Heart left ventricle (tissue), 16 donors: ENCODE data around the gene BRD8. TPM values are rescaled to one million over a fixed set of nuclear protein-coding genes. Genes with fewer than 3 reads are reported as not detected.

Source experiments
- ATAC-seq, 4 donors: fragments of 200-7000 bp; cut with Tn5 transposase; one replicate each; pipeline ENCODE4 v1.9.1; 2020 to 2022; ENCODE audit warnings: moderate library complexity in 4 of 4, mild to moderate bottlenecking in 3 of 4, moderate number of reproducible peaks in 1 of 4
- DNase-seq, 5 donors: peaks; one replicate each; pipeline ENCODE4 v3.0.0-alpha.2; 2020
- H3K27ac ChIP-seq, 12 donors: fragments of 200-600 bp; sonication (generic) in 4 of 12; one replicate each; pipeline versions ENCODE4 v1.5.0 to v1.8.0; 2016 to 2022; ENCODE audit warnings: mild to moderate bottlenecking in 2 of 12
- H3K27me3 ChIP-seq, 9 donors: fragments of 200-600 bp; sonication (generic) in 2 of 9; one replicate each; pipeline versions ENCODE4 v1.5.1 to v1.8.0; 2016 to 2022; ENCODE audit warnings: mild to moderate bottlenecking in 3 of 9
- H3K36me3 ChIP-seq, 9 donors: fragments of 200-600 bp; sonication (generic) in 2 of 9; one replicate each; pipeline versions ENCODE4 v1.5.0 to v1.8.0; 2018 to 2022; ENCODE audit warnings: mild to moderate bottlenecking in 2 of 9
- H3K4me1 ChIP-seq, 12 donors: fragments of 200-600 bp; sonication (generic) in 4 of 12; one replicate each; pipeline versions ENCODE4 v1.5.0 to v1.8.0; 2016 to 2022; ENCODE audit warnings: mild to moderate bottlenecking in 3 of 12
- H3K4me3 ChIP-seq, 12 donors: fragments of 200-600 bp; sonication (generic) in 4 of 12; one replicate each; pipeline versions ENCODE4 v1.5.0 to v1.8.0; 2017 to 2022; ENCODE audit warnings: mild to moderate bottlenecking in 9 of 12, moderate library complexity in 4 of 12
- H3K9me3 ChIP-seq, 12 donors: fragments of 200-600 bp; sonication (generic) in 4 of 12; one replicate each; pipeline versions ENCODE4 v1.5.0 to v1.8.0; 2016 to 2022; ENCODE audit warnings: mild to moderate bottlenecking in 1 of 12
- POLR2A ChIP-seq, 2 donors: fragments of 450-650 bp; IDR thresholded peaks; one replicate each; pipeline ENCODE4 v1.6.1; 2017; ENCODE audit warnings: antibody characterized with exemption in 2 of 2, mild to moderate bottlenecking in 2 of 2, moderate library complexity in 2 of 2
- WGBS, 4 donors: extraction: QIAGEN DNeasy Blood & Tissue Kit in 2 of 4; methylation state at CpG; one replicate each; pipeline versions ENCODE4 v1.1.5 to v1.1.7; 2013 to 2018; 5-methylcytosine and 5-hydroxymethylcytosine counted together
- intact Hi-C, 10 donors: fragments of 100-400 bp; cut with DNase I; formaldehyde crosslinking; loops; one replicate each; pipeline versions ENCODE4 v1.11.1 to v1.14.2; 2022
- polyA plus RNA-seq, 2 donors: library from polyadenylated mRNA; stranded (reverse); fragments of 200-250 nt; gene quantifications; one replicate each; pipeline ENCODE4 v1.2.3, GENCODE V29; 2013
- total RNA-seq, 9 donors: library from RNA; depleted of rRNA in 2 of 9; stranded (reverse); fragments of >200 nt in 2 of 9; fragmentation: NEBNext Ultra II Directional in 3 of 9; extraction: Animal tissue kit (Norgen Biotek cat#: 25700) in 3 of 9; gene quantifications; one replicate each; pipeline versions ENCODE4 v1.1.0 to v1.2.4, GENCODE V29; 2016 to 2023
- TF ChIP-seq, protein P1 (sequence below), 12 donors: fragments of 200-600 bp; sonication (generic) in 4 of 12; IDR thresholded peaks; one replicate each; pipeline versions ENCODE4 v1.5.0 to v1.8.0; 2018 to 2022; ENCODE audit warnings: antibody characterized with exemption in 12 of 12, mild to moderate bottlenecking in 5 of 12
- donor health status: ischemic (EF 13 %, LVEDD 7.1; RV severe dilation, severe dysfunction).
- donor health status: healthy with polysubstance abuse.
- donor health status: DM: no; HTN: yes; CAD: no.
- donor health status: DM: no; HTN: no; CAD: no.
- donor health status: ischemic (EF 25% LVEDD 6.9; RV normal size, moderate dysfunction).
- donor health status: ischemic (EF 25% LVEDD 5.7; RV mildly dilated, moderate dysfunction).
- donor health status: healthy.
- donor health status: DM: yes; HTN: yes; CAD: no.
- donor health status: ischemic (EF 35%, LVEDD 5.7; RV mildly dilated, moderate dysfunction).
- donor health status: nonischemic (EF 11% LVEDD 7.7; RV severe dilation, severe dysfunction).
- donor health status: DM: yes; HTN: yes; CAD: no.
- donor health status: PGD.
- donor health status: ischemic (EF 29% LVEDD 5.4; RV normal size, mild dysfunction).
- donor health status: nonischemic (EF 23%, LVEDD 6.1; RV moderate dilation, normal function).

Gene BRD8
- total and polyA plus RNA-seq, 11 donors = 16.6 to 30.2 (median 22.7) TPM

DNA sequence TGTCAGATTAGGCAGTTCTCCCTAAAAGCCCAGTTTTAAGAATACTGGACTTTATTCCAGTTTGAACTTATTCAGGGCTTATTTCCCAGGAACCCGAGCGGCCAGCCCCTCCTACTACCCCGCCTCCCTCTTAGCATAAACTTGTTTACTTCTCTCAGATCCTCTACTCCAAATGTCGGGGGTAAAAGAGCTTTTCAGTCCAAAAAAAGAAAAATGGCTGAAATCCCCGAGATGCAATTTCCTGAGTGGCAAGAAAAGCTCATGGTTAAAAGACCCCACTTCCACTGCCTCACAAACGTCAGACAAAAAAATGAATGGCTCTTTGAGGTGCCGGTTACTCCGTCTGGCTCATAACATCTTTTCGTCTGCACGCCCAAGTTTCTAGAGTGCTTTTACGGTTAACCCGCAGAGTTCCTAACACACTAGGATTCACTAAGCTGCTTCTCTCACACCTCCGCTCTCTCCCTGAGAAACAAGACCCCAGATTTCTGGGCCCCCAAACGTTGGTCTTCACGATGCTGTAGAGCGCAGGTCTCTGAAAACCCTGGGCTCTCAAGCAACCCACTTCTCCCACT lies 402 bp downstream of the BRD8 start:
- peak in 1 of 5 donors; percentile 29 for DNase-seq
- H3K36me3 ChIP-seq = peaks cover 0 to 54% (median 39%) of the 10 kb centered on the region in 9 donors
- H3K27ac ChIP-seq = peak overlapping the region; percentile 43 to 94 (median 90)
- WGBS, 4 donors = 0% methylated on average over 16 of the region's 16 CpGs
- no peaks in the 10 kb centered on the region for H3K27me3 ChIP-seq
- H3K4me3 ChIP-seq = peak overlapping the region; percentile 62 to 95 (median 84)
- H3K4me1 ChIP-seq = peaks cover 2 to 31% (median 19%) of the 10 kb centered on the region in 12 donors
- peak in 3 of 4 donors; percentile 35 to 56 (median 52) for ATAC-seq
- H3K9me3 ChIP-seq = no peaks in the 10 kb centered on the region
- no peak for TF ChIP-seq POLR2A (IDR thresholded peaks at IDR 0.05)
- TF ChIP-seq, protein P1, sequence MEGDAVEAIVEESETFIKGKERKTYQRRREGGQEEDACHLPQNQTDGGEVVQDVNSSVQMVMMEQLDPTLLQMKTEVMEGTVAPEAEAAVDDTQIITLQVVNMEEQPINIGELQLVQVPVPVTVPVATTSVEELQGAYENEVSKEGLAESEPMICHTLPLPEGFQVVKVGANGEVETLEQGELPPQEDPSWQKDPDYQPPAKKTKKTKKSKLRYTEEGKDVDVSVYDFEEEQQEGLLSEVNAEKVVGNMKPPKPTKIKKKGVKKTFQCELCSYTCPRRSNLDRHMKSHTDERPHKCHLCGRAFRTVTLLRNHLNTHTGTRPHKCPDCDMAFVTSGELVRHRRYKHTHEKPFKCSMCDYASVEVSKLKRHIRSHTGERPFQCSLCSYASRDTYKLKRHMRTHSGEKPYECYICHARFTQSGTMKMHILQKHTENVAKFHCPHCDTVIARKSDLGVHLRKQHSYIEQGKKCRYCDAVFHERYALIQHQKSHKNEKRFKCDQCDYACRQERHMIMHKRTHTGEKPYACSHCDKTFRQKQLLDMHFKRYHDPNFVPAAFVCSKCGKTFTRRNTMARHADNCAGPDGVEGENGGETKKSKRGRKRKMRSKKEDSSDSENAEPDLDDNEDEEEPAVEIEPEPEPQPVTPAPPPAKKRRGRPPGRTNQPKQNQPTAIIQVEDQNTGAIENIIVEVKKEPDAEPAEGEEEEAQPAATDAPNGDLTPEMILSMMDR (IDR thresholded peaks at IDR 0.05) = no peak
- intact Hi-C loops = no loop called here

DNA sequence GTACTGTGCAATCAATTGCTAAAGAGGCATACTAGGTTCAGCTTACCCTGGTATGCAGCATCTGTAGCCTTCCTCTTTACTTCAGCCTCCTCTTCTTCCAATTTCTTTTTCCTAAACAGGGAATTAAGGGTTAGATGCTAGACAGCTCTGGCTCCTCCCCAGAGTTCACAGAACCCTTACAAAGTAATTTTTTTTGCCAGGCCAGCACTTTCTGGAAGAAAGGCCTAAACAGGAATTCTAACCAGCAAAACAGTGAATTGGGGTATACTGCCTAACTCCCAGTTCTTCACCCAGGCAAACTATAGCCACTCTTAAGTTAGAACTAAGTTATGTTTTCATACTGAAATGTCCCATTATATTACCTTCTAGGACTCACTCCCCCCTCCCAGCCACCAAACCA lies 8.1 kb downstream of the BRD8 start:
- no peaks in the 10 kb centered on the region for H3K9me3 ChIP-seq
- ATAC-seq (no peak), DNase-seq (no peak)
- peaks cover 3 to 100% (median 100%) of the 10 kb centered on the region in 9 donors for H3K36me3 ChIP-seq
- no peak for TF ChIP-seq POLR2A (IDR thresholded peaks at IDR 0.05)
- no peak overlapping the region for H3K27ac ChIP-seq
- H3K4me1 ChIP-seq = no peaks in the 10 kb centered on the region
- no peaks in the 10 kb centered on the region for H3K27me3 ChIP-seq
- H3K4me3 ChIP-seq = no peak overlapping the region
- intact Hi-C loops = no loop called here

DNA sequence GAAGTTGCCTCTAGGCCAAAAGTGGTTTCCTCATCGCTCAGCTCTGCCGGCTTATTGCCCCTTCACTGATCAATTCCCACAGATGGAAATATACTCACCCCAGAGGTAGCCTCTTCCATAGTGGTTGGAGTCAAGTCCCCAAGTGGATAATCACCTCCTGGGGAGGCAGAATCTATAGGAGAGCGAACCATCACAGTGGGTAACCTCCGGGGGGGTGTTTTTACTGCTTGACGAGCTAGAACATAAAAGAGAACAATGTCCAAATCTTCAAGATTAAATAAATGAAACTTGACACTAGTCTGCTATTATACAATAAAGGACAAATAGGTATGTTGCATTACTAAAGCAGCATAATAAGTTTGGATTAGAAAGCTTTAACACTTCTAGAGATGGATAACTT lies 9.3 kb downstream of the BRD8 start:
- TF ChIP-seq, protein P1 (IDR thresholded peaks at IDR 0.05) = no peak
- no peak for TF ChIP-seq POLR2A (IDR thresholded peaks at IDR 0.05)
- H3K36me3 ChIP-seq = peaks cover 3 to 100% (median 100%) of the 10 kb centered on the region in 9 donors
- no peak overlapping the region for H3K27ac ChIP-seq
- H3K9me3 ChIP-seq = no peaks in the 10 kb centered on the region
- DNase-seq (no peak), ATAC-seq (no peak)
- H3K4me1 ChIP-seq = no peaks in the 10 kb centered on the region
- WGBS, 4 donors = 93 to 95% (median 94%) methylated on average over 5 of the region's 5 CpGs
- no peak overlapping the region for H3K4me3 ChIP-seq
- intact Hi-C loops = no loop called here
- H3K27me3 ChIP-seq = no peaks in the 10 kb centered on the region

DNA sequence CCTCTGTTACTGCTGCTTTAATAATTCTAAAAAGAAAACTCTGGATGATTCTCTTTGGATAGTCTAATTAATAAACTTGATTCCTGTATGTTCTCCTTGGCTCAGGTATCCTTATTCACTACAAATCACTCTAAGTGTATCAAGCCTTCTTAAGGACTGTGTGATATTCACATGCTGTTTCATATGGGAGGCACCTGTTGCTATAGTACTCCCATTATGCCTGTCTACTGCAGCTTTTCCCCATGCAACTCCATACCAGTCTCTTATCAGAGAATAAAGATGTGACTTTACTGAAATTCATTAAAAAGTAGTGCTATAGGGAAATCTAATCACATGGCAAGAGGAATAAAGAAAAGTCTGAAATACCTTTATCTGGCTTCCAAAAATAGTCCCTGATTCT lies 14.7 kb downstream of the BRD8 start:
- TF ChIP-seq, protein P1 (IDR thresholded peaks at IDR 0.05) = no peak
- TF ChIP-seq POLR2A (IDR thresholded peaks at IDR 0.05) = no peak
- no peak for ATAC-seq
- no peaks in the 10 kb centered on the region for H3K9me3 ChIP-seq

DNA sequence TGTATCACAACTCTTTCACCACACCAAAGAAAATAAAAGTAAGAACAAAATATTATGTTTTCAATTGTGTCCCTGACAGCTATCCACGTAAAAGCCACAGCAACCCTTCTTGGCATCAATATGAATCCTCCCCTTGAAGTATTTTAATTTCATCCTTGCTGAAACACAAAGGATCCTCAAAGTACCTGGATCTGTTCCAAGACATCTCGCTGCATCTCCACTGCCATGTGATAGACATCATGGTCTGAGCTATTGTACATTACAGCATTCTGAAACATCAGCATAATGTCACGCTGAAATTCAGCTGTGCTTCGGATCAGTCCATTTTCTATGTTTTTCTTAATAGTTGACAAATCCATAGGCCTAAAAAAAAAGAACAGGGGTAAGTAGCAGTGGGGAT lies 17.7 kb downstream of the BRD8 start:
- DNase-seq = no peak
- Histone ChIP-seq H3K4me3 (no peak overlapping the region), H3K36me3 (peaks cover 8 to 100% (median 95%) of the 10 kb centered on the region in 9 donors), H3K27ac (no peak overlapping the region), H3K9me3 (no peaks in the 10 kb centered on the region), H3K27me3 (no peaks in the 10 kb centered on the region), H3K4me1 (no peaks in the 10 kb centered on the region)
- ATAC-seq = no peak
- TF ChIP-seq POLR2A (IDR thresholded peaks at IDR 0.05) = no peak
- TF ChIP-seq, protein P1 (IDR thresholded peaks at IDR 0.05) = no peak
- intact Hi-C loops = no loop called here
- WGBS, 4 donors = 85 to 94% (median 92%) methylated on average over 4 of the region's 4 CpGs

More for the DNA sequence above, 14.7 kb downstream of the BRD8 start:
- H3K4me3 ChIP-seq = no peak overlapping the region
- H3K27me3 ChIP-seq = no peaks in the 10 kb centered on the region
- no peak overlapping the region for H3K27ac ChIP-seq
- intact Hi-C loops = no loop called here
- no peaks in the 10 kb centered on the region for H3K4me1 ChIP-seq
- peaks cover 8 to 100% (median 100%) of the 10 kb centered on the region in 9 donors for H3K36me3 ChIP-seq
- no peak for DNase-seq
